H1 (cell line): ENCODE results near the gene COL26A1. TPM values are rescaled to one million over a fixed set of nuclear protein-coding genes. Genes with fewer than 3 reads are reported as not detected.
"Not testable (repeated sequence)": the region's sequence is repeated elsewhere in the genome, so short reads cannot be mapped to it uniquely, and the experiment has no call there.

Source experiments
- CTCF ChIA-PET: fragments of 300-600 bp; sonication (Branson Sonifier 250); formaldehyde crosslinking; loops from one replicate; lab custom pipeline; 2021; ENCODE audit not compliant: partially characterized antibody; lab: Charles Lee
- POLR2A ChIA-PET: fragments of 300-600 bp; sonication (Branson Sonifier 250); formaldehyde crosslinking; loops from one replicate; lab custom pipeline; 2021; ENCODE audit warnings: inconsistent platforms; ENCODE audit not compliant: partially characterized antibody; lab: Charles Lee
- DNase-seq, 2 experiments: peaks; one replicate each; pipeline versions ENCODE4 v3.0.0 to v3.0.0-alpha.2; 2010 to 2022; ENCODE audit warnings: low spot score in 2 of 2, low read depth in 1 of 2, mixed read lengths in 1 of 2
- FAIRE-seq: peaks from 2 replicates; lab custom pipeline; 2011; peaks lifted over from hg19 to GRCh38; lab: Jason Lieb, UNC
- H2AFZ ChIP-seq: 2 replicates; pipeline ENCODE4 v1.8.1; 2012; ENCODE audit warnings: low read length, inconsistent platforms
- H2AK5ac ChIP-seq: 2 replicates; pipeline ENCODE4 v1.6.1; 2013; ENCODE audit warnings: low read depth, low read length
- H2BK120ac ChIP-seq: replicated peaks from 2 replicates; pipeline ENCODE3; 2013; ENCODE audit warnings: low read depth, low read length, inconsistent platforms
- H2BK12ac ChIP-seq: 2 replicates; pipeline ENCODE4 v1.6.1; 2013; ENCODE audit warnings: low read depth, low read length
- H2BK15ac ChIP-seq: 2 replicates; pipeline ENCODE4 v1.6.1; 2013; ENCODE audit warnings: low read length
- H2BK20ac ChIP-seq: 2 replicates; pipeline ENCODE4 v1.6.1; 2013; ENCODE audit warnings: low read length
- H2BK5ac ChIP-seq: 2 replicates; pipeline ENCODE4 v1.6.1; 2013; ENCODE audit warnings: low read depth, low read length
- H3K14ac ChIP-seq: 2 replicates; pipeline ENCODE4 v1.6.1; 2013; ENCODE audit warnings: inconsistent platforms; ENCODE audit not compliant: insufficient read length
- H3K18ac ChIP-seq: 2 replicates; pipeline ENCODE4 v1.6.1; 2013; ENCODE audit warnings: low read length; ENCODE audit errors: extremely low read depth
- H3K23ac ChIP-seq: 2 replicates; pipeline ENCODE4 v1.6.1; 2013; ENCODE audit warnings: inconsistent platforms; ENCODE audit not compliant: insufficient read length
- H3K23me2 ChIP-seq: 2 replicates; pipeline ENCODE4 v1.6.1; 2013; ENCODE audit warnings: low read depth, low read length
- H3K27ac ChIP-seq: 2 replicates; pipeline ENCODE4 v1.6.1; 2011; ENCODE audit warnings: low read depth, low read length, inconsistent platforms
- H3K27me3 ChIP-seq, 4 experiments: replicated peaks in 1 of 4; 1 replicate in 1 of 4; 2 replicates in 3 of 4; pipeline versions ENCODE4 v1.6.1 to v1.8.1; 2011 to 2013; ENCODE audit warnings: low read length in 3 of 4, mild to moderate bottlenecking in 3 of 4, inconsistent platforms in 2 of 4, mixed read lengths in 2 of 4, moderate library complexity in 1 of 4; ENCODE audit not compliant: control insufficient read depth in 3 of 4, insufficient read depth in 3 of 4; ENCODE audit errors: extremely low read depth in 1 of 4
- H3K36me3 ChIP-seq, 4 experiments: 2 replicates each; pipeline versions ENCODE4 v1.6.1 to v1.8.1; 2011 to 2013; ENCODE audit warnings: mild to moderate bottlenecking in 4 of 4, low read length in 3 of 4, moderate library complexity in 2 of 4, control low read depth in 1 of 4, inconsistent platforms in 1 of 4; ENCODE audit not compliant: insufficient read depth in 4 of 4, control insufficient read depth in 2 of 4
- H3K4ac ChIP-seq: replicated peaks from 2 replicates; pipeline ENCODE3; 2013; ENCODE audit warnings: low read length, low read depth, mixed read lengths, inconsistent platforms; ENCODE audit not compliant: insufficient read length
- H3K4me1 ChIP-seq, 4 experiments: replicated peaks in 1 of 4; 1 replicate in 1 of 4; 2 replicates in 3 of 4; pipeline versions ENCODE4 v1.6.1 to v1.8.1; 2011 to 2013; ENCODE audit warnings: low read length in 3 of 4, inconsistent platforms in 2 of 4, mixed read lengths in 1 of 4; ENCODE audit not compliant: insufficient read depth in 4 of 4, control insufficient read depth in 3 of 4
- H3K4me2 ChIP-seq, 2 experiments: 2 replicates each; pipeline versions ENCODE4 v1.6.1 to v1.8.1; 2011 to 2013; ENCODE audit warnings: low read depth in 2 of 2, low read length in 2 of 2, control low read depth in 1 of 2, inconsistent platforms in 1 of 2, mild to moderate bottlenecking in 1 of 2; ENCODE audit not compliant: insufficient read depth in 1 of 2
- H3K4me3 ChIP-seq, 4 experiments: fragments of 200-600, 300-600 bp in 1 of 4; sonication (generic), shearing (Covaris generic), sonication (Bioruptor Twin) in 1 of 4; 2 replicates each; pipeline versions ENCODE4 v1.5.1 to v1.8.1; 2011 to 2016; ENCODE audit warnings: low read length in 4 of 4, low read depth in 3 of 4, control low read depth in 2 of 4, inconsistent platforms in 2 of 4, mild to moderate bottlenecking in 2 of 4, mixed read lengths in 1 of 4, moderate library complexity in 1 of 4; ENCODE audit not compliant: insufficient read depth in 2 of 4; ENCODE audit errors: extremely low read depth in 1 of 4
- H3K56ac ChIP-seq: replicated peaks from 2 replicates; pipeline ENCODE3; 2013; ENCODE audit warnings: low read depth, mild to moderate bottlenecking, mixed read lengths, low read length, inconsistent platforms; ENCODE audit not compliant: insufficient read length
- H3K79me1 ChIP-seq: 2 replicates; pipeline ENCODE4 v1.6.1; 2013; ENCODE audit warnings: low read depth, low read length, control low read depth
- H3K79me2 ChIP-seq, 2 experiments: 2 replicates each; pipeline versions ENCODE4 v1.6.1 to v1.8.1; 2012 to 2013; ENCODE audit warnings: low read length in 2 of 2, mild to moderate bottlenecking in 2 of 2, inconsistent platforms in 1 of 2; ENCODE audit not compliant: insufficient read depth in 2 of 2, control insufficient read depth in 1 of 2
- H3K9ac ChIP-seq, 4 experiments: replicated peaks in 1 of 4; 1 replicate in 1 of 4; 2 replicates in 3 of 4; pipeline versions ENCODE4 v1.6.1 to v1.8.1; 2011 to 2013; ENCODE audit warnings: low read depth in 3 of 4, low read length in 3 of 4, control low read depth in 2 of 4, mild to moderate bottlenecking in 2 of 4, moderate library complexity in 2 of 4, inconsistent platforms in 1 of 4; ENCODE audit errors: extremely low read depth in 1 of 4
- H3K9me3 ChIP-seq, 2 experiments: 2 replicates each; pipeline versions ENCODE4 v1.6.1 to v1.8.1; 2012 to 2013; ENCODE audit warnings: mild to moderate bottlenecking in 2 of 2, moderate library complexity in 2 of 2, control low read depth in 1 of 2, inconsistent platforms in 1 of 2, low read depth in 1 of 2, low read length in 1 of 2, mixed read lengths in 1 of 2; ENCODE audit not compliant: insufficient read depth in 2 of 2
- H4K20me1 ChIP-seq, 2 experiments: replicated peaks in 1 of 2; 2 replicates each; pipeline versions ENCODE3 to v1.8.1; 2011 to 2013; ENCODE audit warnings: inconsistent platforms in 2 of 2, low read length in 2 of 2, mild to moderate bottlenecking in 1 of 2; ENCODE audit not compliant: insufficient read depth in 2 of 2, control insufficient read depth in 1 of 2
- H4K5ac ChIP-seq: 2 replicates; pipeline ENCODE4 v1.6.1; 2013; ENCODE audit warnings: low read length, low read depth, mixed read lengths, inconsistent platforms; ENCODE audit not compliant: insufficient read length
- H4K8ac ChIP-seq: 2 replicates; pipeline ENCODE4 v1.8.0; 2013; ENCODE audit warnings: mild to moderate bottlenecking, moderate library complexity, low read length, inconsistent platforms; ENCODE audit not compliant: insufficient read depth; ENCODE audit errors: extremely low read depth
- H4K91ac ChIP-seq: replicated peaks from 2 replicates; pipeline ENCODE3; 2013; ENCODE audit warnings: low read length, mixed read lengths, inconsistent platforms; ENCODE audit not compliant: insufficient read length
- FOSL1 ChIP-seq: IDR thresholded peaks from 2 replicates; pipeline ENCODE4 v1.6.1; 2011; ENCODE audit warnings: mild to moderate bottlenecking, low read depth, low read length, moderate library complexity; ENCODE audit not compliant: insufficient read depth
- JUN ChIP-seq: IDR thresholded peaks from 2 replicates; pipeline ENCODE4 v1.6.1; 2011; ENCODE audit warnings: low read depth, mild to moderate bottlenecking, improper control_type of control experiment, low read length
- KDM5A ChIP-seq: fragments of 200-600 bp; IDR thresholded peaks from 2 replicates; pipeline ENCODE4 v1.7.1; 2012; ENCODE audit warnings: mild to moderate bottlenecking, low read length, inconsistent platforms, mixed read lengths
- NRF1 ChIP-seq: IDR thresholded peaks from 2 replicates; pipeline ENCODE4 v1.6.1; 2011; ENCODE audit warnings: mild to moderate bottlenecking, low read depth, low read length, improper control_type of control experiment
- PHF8 ChIP-seq: fragments of 200-600 bp; sonication (generic); conservative IDR thresholded peaks from 2 replicates; pipeline ENCODE4 v1.7.1; 2012; ENCODE audit warnings: low read depth, mild to moderate bottlenecking, inconsistent platforms, low read length, moderate library complexity
- WGBS, 2 experiments: shearing (Covaris generic) in 1 of 2; methylation state at CpG; one replicate each; pipeline versions ENCODE4 v1.1.6 to v1.1.7; 2013 to 2015; ENCODE audit warnings: low lambda C conversion rate in 2 of 2, mixed read lengths in 2 of 2, inconsistent platforms in 1 of 2, low coverage in 1 of 2, missing lambda C conversion rate in 1 of 2; ENCODE audit not compliant: insufficient replicate concordance in 2 of 2, insufficient coverage in 1 of 2, insufficient read length in 1 of 2; ENCODE audit errors: extremely low coverage in 1 of 2, missing lambda C conversion rate in 1 of 2; 5-methylcytosine and 5-hydroxymethylcytosine counted together
- polyA plus RNA-seq, 7 experiments: library from polyadenylated mRNA; depleted of rRNA in 3 of 7; stranded (reverse) in 5 of 7; unstranded in 2 of 7; fragments of >200 nt in 5 of 7; fragments of 200-250 nt in 2 of 7; gene quantifications; 1 replicate in 5 of 7; 2 replicates in 1 of 7; 4 replicates in 1 of 7; pipeline versions ENCODE4 v1.2.1 to v1.2.3, GENCODE V29; 2011 to 2013; ENCODE audit warnings: missing spikeins in 2 of 7, mixed read lengths in 2 of 7
- total RNA-seq: library from RNA; stranded (reverse); fragmentation: NEBNext Ultra II Directional; extraction: Animal tissue kit (Norgen Biotek cat#: 25700); gene quantifications from 2 replicates; pipeline ENCODE4 v1.2.1, GENCODE V29; 2021

Gene COL26A1
- total and polyA plus RNA-seq, 2 of the 8 experiments (the other 6 are each of a cell fraction or from before 2014, with no cell fraction given), result 51.1 to 68.8 TPM

DNA sequence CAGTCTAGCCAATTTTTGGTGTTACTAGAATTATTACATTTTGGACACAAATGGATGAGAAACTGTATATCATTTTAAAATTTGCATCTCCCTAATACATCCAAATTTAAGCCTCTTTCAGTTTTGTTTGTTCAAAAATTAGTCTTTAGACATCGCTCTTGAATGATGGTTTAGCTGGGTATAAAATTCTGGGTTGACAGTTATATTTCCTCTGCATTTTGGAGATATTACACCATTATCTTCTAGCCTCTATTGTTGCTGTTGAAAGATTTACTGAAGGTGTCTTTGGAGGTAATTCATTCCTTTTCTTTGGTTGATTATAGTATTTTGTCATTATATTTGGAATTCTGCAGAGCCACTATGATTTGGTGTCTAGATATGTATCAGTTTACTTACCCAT lies 116.5 kb downstream of the COL26A1 start (continued):
- TF ChIP-seq NRF1 (no peak), FOSL1 (no peak), KDM5A (no peak), JUN (no peak), PHF8 (no peak)

DNA sequence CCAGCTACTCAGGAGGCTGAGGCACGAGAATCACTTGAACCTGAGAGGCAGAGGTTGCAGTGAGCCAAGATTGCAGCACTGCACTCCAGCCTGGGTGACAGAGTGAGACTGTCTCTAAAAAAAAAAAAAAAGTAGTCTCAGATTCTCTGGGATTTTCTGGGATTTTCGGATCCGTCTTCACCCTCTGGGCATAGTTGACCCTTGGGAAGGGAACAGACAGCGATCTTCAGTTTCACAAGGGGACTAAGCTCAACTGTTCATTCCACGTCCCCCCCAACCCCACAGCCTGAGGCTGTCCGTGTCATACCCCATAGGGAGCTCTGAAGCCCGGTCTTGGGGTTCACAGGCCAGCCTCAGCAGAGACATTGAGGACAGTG lies 123.4 kb downstream of the COL26A1 start:
- WGBS, 2 experiments, result 79% methylated on average over 7 of the region's 7 CpGs; no CpG with 5 or more reads in 1 of the 2 experiments
- CTCF ChIA-PET, result interaction anchor here (0.6 to 1.0 kb wide), 9 partner anchors 12 to 998 kb away, joined by 3 to 5 read pairs (median 3); no protein-coding TSS in a partner anchor
- H2AFZ ChIP-seq, result not testable (repeated sequence)

More for the DNA sequence above, 123.4 kb downstream of the COL26A1 start:
- peak overlapping the region in 1 of 2 experiments; percentile 67; a peak in 3 of 4 replicates for H3K4me2 ChIP-seq
- not testable (repeated sequence) for H3K27me3 ChIP-seq, H3K79me1 ChIP-seq, H3K4ac ChIP-seq, H3K23me2 ChIP-seq, FAIRE-seq, H3K14ac ChIP-seq, H3K23ac ChIP-seq, H2BK15ac ChIP-seq, H4K20me1 ChIP-seq, H3K27ac ChIP-seq, H2BK120ac ChIP-seq, H2AK5ac ChIP-seq, H3K9me3 ChIP-seq, DNase-seq, H2BK20ac ChIP-seq, H4K8ac ChIP-seq, H3K56ac ChIP-seq, H4K5ac ChIP-seq, H3K36me3 ChIP-seq, H3K4me3 ChIP-seq, H3K79me2 ChIP-seq
- H3K9ac ChIP-seq, result peak overlapping the region in 1 of 4 experiments; percentile 37; a peak in 1 of 7 replicates
- peaks cover 9 to 21% (median 14%) of the 10 kb centered on the region in 4 experiments for H3K4me1 ChIP-seq
- peak overlapping the region; percentile 38; the same call in 1 of the 2 replicates for H3K18ac ChIP-seq
- 0 out of 2 replicates have a peak overlapping the region, but pooled peaks have one; percentile 84 for H2BK12ac ChIP-seq
- peak overlapping the region; percentile 70 for H4K91ac ChIP-seq
- peak overlapping the region; percentile 66; the same call in 1 of the 2 replicates for H2BK5ac ChIP-seq
- POLR2A ChIA-PET, result interaction anchor here (0.6 to 4.1 kb wide), 9 partner anchors 9 to 788 kb away, joined by 3 to 29 read pairs (median 3); partner anchors contain the start of genes COL26A1 and IFT22
